ENCODE measurements around the gene SIAE.

Gene SIAE

DNA sequence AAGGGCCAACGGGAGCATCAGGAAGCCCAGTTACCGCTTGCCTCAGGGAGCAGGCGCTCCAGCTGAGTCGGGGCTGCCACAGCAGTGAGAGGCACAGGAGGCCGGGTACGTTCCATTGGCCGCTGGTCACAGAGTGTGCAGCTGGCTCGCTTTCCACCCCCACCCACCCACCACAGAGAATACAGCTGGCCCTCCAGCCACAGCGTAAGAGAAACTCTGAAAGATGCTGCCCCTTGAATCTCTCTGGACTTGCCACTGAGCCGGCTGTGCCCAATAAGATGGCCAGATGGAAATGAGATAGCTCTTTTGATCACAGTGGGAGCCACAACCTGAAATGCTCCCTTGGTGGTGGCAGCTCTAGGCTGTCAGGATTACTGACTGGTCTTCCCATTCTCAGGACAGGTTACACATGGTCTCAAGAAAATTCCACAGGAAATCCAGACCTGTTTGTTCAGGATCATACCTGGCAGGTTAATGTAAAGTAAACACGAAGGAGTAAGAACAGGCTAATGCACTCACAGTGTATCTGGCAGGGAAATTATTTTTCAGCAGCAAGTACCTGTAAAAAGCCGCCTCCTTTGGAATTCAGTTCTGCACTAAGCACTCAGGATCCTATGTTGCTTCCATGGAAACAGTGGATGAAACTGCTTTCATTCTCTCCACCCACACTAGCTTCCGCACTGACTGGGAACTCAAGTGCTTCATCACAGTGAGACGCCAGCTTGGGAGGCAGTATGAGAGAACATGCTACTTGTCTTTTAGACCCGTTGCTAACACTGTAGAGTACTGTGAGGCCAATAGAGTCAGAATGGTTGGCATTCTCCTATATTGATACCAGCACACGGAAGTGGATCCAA, 16.5 kb downstream of the SIAE start:
- H3K4me3 ChIP-seq (ENCODE audit: low read depth, low read length), result no peak overlapping the region
- no peak for DNase-seq (ENCODE audit: low read depth)
- TF ChIP-seq POLR2A (IDR thresholded peaks at IDR 0.05; ENCODE audit: extremely low read depth, insufficient read length) (no peak), MYC (IDR thresholded peaks at IDR 0.05; ENCODE audit: low read depth, low read length) (no peak)
- TF ChIP-seq, protein P1, sequence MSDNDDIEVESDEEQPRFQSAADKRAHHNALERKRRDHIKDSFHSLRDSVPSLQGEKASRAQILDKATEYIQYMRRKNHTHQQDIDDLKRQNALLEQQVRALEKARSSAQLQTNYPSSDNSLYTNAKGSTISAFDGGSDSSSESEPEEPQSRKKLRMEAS (IDR thresholded peaks at IDR 0.05; ENCODE audit: low read depth, low read length), result no peak
- TF ChIP-seq, protein P2, sequence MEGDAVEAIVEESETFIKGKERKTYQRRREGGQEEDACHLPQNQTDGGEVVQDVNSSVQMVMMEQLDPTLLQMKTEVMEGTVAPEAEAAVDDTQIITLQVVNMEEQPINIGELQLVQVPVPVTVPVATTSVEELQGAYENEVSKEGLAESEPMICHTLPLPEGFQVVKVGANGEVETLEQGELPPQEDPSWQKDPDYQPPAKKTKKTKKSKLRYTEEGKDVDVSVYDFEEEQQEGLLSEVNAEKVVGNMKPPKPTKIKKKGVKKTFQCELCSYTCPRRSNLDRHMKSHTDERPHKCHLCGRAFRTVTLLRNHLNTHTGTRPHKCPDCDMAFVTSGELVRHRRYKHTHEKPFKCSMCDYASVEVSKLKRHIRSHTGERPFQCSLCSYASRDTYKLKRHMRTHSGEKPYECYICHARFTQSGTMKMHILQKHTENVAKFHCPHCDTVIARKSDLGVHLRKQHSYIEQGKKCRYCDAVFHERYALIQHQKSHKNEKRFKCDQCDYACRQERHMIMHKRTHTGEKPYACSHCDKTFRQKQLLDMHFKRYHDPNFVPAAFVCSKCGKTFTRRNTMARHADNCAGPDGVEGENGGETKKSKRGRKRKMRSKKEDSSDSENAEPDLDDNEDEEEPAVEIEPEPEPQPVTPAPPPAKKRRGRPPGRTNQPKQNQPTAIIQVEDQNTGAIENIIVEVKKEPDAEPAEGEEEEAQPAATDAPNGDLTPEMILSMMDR (IDR thresholded peaks at IDR 0.05; ENCODE audit: low read depth, low read length), result no peak

DNA sequence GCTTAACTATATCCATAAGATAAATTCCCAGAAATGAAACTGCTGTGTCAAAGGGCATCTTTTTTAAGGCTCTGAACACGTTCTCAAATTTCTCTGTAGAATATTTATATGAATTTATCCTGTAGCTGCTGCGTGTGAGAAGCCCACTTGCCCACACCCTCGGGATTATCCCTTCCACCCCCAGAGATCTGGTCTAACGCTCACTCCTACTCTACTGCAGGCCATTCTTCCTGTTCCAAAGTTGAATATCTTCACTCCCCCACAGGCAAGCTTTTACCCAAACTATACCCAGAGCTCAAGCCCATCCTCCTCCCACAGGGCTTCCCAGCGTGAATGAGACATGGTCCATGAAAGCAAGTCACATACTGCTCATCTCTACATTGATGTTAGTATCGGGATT, 24.9 kb downstream of the SIAE start:
- no peak for DNase-seq (ENCODE audit: low read depth)
- TF ChIP-seq, protein P1 (IDR thresholded peaks at IDR 0.05; ENCODE audit: low read depth, low read length), result no peak
- no peak for TF ChIP-seq MYC (IDR thresholded peaks at IDR 0.05; ENCODE audit: low read depth, low read length)
- TF ChIP-seq, protein P2 (IDR thresholded peaks at IDR 0.05; ENCODE audit: low read depth, low read length), result no peak
- TF ChIP-seq POLR2A (IDR thresholded peaks at IDR 0.05; ENCODE audit: extremely low read depth, insufficient read length), result no peak
- no peak overlapping the region for H3K4me3 ChIP-seq (ENCODE audit: low read depth, low read length)

DNA sequence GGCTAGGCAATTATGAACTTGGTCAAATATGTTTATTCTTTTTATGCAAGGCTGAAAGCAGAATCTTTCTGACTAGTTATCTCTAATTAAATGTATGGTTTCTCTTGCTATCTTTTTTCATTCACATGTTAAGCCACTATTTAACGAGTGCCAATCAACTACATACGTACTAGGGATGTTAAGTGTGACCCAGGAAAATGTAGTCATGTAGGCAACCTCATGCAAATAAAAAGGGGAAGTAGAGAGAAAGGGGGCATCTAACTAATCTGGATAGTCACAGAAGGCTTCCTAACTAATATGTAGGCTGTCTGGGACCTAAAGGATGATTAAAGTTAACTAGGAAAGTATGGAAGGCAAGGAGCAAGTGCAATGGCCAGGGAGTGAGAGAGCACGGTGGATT, 27.4 kb downstream of the SIAE start:
- peak; percentile 31 for DNase-seq (ENCODE audit: low read depth)

DNA sequence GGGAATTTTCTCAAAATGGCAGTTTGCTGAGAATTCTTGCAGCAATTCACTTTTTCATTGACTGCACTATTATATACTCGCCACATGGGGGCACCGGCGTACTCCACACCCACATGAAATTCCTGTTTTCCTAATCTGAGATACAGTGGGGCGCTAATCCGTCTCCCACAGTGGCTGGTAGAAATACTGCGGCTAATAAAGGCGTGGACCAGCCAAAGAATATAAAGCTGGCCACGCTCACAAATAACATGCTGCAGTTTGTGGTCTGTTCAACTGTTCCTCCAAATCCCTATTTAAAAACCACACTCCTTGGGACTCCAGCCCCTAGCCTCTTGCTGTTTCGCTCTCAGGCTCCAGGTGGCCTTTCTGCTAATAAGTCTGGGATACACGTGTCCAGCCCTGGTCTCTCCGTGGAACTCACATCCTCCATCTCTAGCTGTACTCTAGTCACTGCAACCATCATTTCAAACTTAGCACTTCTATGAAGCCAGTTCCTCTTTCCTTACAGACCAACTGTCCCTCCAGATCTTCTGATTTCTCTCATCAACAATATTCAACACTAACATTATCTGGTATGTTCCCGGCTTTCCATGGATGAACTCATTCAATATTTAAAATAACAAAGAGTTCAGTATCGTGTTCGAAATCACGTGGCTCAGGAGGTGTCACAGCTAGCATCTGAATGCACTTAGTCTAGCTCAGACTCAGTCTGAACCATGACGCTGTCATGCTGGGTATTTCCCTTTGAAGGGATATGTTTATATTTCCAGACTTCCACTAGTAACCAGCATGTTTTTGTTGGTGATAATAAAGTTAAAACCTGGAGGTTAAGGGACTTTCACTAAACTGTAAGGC, 28.9 kb downstream of the SIAE start:
- no peak overlapping the region for H3K4me3 ChIP-seq (ENCODE audit: low read depth, low read length)
- DNase-seq (ENCODE audit: low read depth), result peak; percentile 67
- TF ChIP-seq POLR2A (IDR thresholded peaks at IDR 0.05; ENCODE audit: extremely low read depth, insufficient read length) (no peak), MYC (IDR thresholded peaks at IDR 0.05; ENCODE audit: low read depth, low read length) (no peak)
- TF ChIP-seq, protein P2 (IDR thresholded peaks at IDR 0.05; ENCODE audit: low read depth, low read length), result peak; percentile 63
- TF ChIP-seq, protein P1 (IDR thresholded peaks at IDR 0.05; ENCODE audit: low read depth, low read length), result peak; percentile 61

More for the DNA sequence above, 27.4 kb downstream of the SIAE start:
- TF ChIP-seq POLR2A (IDR thresholded peaks at IDR 0.05; ENCODE audit: extremely low read depth, insufficient read length) (no peak), MYC (IDR thresholded peaks at IDR 0.05; ENCODE audit: low read depth, low read length) (no peak)
- TF ChIP-seq, protein P2 (IDR thresholded peaks at IDR 0.05; ENCODE audit: low read depth, low read length), result no peak
- TF ChIP-seq, protein P1 (IDR thresholded peaks at IDR 0.05; ENCODE audit: low read depth, low read length), result no peak
- no peak overlapping the region for H3K4me3 ChIP-seq (ENCODE audit: low read depth, low read length)

DNA sequence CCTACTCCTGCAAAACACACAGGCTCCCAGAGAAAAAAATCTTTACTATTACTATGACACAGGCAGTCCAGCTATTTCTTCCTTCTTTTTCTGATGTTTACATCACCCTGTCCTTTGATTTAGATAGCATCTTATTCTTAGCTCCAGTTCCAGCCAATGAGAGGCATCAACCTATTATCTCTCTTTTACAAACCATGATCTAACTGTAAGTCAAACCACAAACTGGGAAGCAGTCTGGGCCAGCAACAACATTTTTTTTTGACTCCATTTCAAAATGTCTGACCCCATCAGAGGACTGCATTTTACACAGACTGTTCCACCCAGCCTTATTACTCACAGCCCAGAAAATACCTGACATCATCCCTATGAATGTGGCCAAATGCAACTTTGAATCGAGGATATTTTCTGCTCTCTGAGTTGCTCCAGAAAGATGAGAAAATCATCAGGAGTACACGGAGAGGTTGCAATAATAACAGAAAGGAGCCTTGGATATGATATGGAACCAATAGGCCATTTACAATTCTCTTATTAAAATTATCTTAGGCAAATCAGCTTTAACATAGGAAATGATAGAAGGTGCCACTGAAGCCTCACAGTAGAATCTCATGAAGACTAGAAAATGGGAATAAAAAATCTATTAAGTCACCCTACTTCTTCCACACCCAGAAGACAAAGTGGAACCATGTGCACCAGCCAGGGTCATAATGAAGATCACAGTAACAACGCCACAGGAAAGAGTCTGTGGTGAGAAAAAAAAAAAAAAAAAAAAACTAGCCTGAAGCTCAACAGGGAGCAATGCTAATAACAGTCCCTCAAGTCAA, 29.7 kb downstream of the SIAE start:
- DNase-seq (ENCODE audit: low read depth), result no peak
- no peak overlapping the region for H3K4me3 ChIP-seq (ENCODE audit: low read depth, low read length)
- no peak for TF ChIP-seq POLR2A (IDR thresholded peaks at IDR 0.05; ENCODE audit: extremely low read depth, insufficient read length)
- TF ChIP-seq, protein P1 (IDR thresholded peaks at IDR 0.05; ENCODE audit: low read depth, low read length), result no peak
- TF ChIP-seq MYC (IDR thresholded peaks at IDR 0.05; ENCODE audit: low read depth, low read length), result no peak

All from NB4 (cell line).